Measurements from ENCODE around the gene ZNF485.
"Not testable (repeated sequence)": the region's sequence is repeated elsewhere in the genome, so short reads cannot be mapped to it uniquely, and the experiment has no call there.

Gene ZNF485

DNA sequence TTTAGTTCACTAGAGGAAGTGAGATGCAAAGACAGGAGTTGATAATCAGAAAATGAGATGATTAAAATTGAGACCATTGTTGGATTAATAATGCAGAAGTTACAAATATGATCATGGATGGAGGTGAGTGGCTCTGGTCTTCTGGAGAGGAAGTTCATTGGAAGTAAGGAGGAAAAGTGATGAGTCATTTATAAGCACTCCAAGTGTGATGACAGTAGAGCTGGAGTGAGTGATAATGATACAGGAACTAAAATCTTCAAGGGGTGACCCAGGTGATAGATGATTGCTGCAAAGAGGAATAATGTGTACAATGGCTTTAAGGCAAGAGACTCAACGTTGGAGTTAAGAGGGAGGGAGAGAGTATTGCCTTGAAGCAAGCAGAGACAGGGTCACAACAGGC is 21.7 kb downstream of the ZNF485 start:
- H3K4me3 ChIP-seq (replicated peaks in 1 of 2; ENCODE audit: low read depth in 2 of 2, low read length in 2 of 2), result no peak overlapping the region
- DNase-seq (ENCODE audit: low read depth in 2 of 2), result no peak
- TF ChIP-seq, protein P1, sequence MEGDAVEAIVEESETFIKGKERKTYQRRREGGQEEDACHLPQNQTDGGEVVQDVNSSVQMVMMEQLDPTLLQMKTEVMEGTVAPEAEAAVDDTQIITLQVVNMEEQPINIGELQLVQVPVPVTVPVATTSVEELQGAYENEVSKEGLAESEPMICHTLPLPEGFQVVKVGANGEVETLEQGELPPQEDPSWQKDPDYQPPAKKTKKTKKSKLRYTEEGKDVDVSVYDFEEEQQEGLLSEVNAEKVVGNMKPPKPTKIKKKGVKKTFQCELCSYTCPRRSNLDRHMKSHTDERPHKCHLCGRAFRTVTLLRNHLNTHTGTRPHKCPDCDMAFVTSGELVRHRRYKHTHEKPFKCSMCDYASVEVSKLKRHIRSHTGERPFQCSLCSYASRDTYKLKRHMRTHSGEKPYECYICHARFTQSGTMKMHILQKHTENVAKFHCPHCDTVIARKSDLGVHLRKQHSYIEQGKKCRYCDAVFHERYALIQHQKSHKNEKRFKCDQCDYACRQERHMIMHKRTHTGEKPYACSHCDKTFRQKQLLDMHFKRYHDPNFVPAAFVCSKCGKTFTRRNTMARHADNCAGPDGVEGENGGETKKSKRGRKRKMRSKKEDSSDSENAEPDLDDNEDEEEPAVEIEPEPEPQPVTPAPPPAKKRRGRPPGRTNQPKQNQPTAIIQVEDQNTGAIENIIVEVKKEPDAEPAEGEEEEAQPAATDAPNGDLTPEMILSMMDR (IDR thresholded peaks at IDR 0.05; ENCODE audit: low read depth, low read length), result no peak

DNA sequence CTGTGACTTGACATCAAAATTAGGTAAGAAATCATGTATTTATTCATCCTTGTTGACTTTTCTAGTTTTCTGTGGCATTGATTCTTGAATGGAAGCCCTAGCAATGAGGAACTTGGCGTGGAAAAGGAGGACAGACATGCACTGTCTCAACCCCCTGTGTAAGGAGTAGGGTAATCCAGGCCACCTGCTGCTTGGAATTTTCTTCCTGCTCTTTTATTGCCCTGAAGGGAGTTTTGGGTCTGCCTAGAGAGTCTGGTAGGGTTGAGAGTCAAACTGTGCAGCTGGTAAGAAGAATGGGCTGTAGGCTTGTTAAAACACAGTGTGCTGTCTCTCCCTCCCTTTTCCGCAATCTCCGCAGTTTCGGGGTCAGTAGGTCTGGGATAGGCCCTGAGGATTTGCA is 22.7 kb downstream of the ZNF485 start:
- no peak overlapping the region for H3K4me3 ChIP-seq (replicated peaks in 1 of 2; ENCODE audit: low read depth in 2 of 2, low read length in 2 of 2)
- TF ChIP-seq, protein P1 (IDR thresholded peaks at IDR 0.05; ENCODE audit: low read depth, low read length), result no peak
- no peak for DNase-seq (ENCODE audit: low read depth in 2 of 2)

DNA sequence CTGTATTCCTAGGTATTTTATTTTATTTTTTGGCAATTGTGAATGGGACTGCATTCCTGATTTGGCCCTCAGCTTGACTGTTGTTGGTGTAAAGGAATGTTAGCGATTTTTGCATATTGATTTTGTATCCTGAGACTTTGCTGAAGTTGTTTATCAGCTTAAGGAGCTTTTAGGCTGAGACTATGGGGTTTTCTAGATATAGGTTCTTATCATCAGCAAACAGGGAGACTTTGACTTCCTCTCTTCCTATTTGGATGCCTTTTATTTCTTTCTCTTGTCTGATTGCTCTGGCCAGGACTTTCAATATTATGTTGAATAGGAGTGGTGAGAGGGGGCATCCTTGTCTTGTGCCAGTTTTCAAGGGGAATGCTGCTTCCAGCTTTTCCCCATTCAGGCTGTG is 29.6 kb downstream of the ZNF485 start:
- not testable (repeated sequence) for DNase-seq (ENCODE audit: low read depth in 2 of 2); H3K4me3 ChIP-seq (replicated peaks in 1 of 2; ENCODE audit: low read depth in 2 of 2, low read length in 2 of 2)

DNA sequence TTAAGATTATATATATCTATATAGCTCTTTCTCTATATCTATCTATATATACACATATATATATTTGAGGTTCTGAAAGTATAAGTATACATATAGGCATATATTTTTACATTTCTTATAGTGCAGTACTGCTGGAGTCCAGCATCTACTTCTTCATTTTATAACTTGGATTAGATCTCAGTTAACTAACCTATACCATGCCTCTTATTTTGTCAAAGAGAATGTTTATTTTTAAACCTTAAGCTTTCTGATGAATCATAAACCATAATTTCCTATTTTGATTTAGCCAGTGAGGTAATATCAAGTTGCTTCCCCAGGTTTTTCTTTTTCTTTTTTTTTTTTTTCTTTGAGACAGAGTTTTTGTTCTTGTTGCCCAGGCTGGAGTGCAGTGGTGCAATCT is 34.4 kb downstream of the ZNF485 start:
- TF ChIP-seq, protein P1 (IDR thresholded peaks at IDR 0.05; ENCODE audit: low read depth, low read length), result no peak
- H3K4me3 ChIP-seq (replicated peaks in 1 of 2; ENCODE audit: low read depth in 2 of 2, low read length in 2 of 2), result no peak overlapping the region
- DNase-seq (ENCODE audit: low read depth in 2 of 2), result peak in 1 of 2 donors; percentile 5

DNA sequence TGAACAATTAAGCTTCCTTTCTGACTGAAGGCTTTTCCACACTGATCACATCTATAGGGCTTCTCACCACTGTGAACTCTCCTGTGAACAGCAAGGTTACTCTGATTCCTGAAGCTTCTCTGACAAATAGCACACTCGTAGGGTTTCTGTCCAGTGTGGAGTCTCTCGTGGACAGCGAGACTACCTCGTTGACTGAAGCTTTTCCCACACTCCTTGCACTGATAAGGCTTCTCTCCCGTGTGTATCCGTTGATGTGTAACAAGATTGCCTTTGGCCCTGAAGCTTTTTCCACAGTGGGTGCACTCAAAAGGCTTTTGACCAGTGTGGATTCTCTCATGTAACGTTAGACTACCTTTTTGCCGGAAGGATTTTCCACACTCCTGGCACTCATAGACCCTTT is 38.0 kb downstream of the ZNF485 start:
- no peak overlapping the region for H3K4me3 ChIP-seq (replicated peaks in 1 of 2; ENCODE audit: low read depth in 2 of 2, low read length in 2 of 2)
- TF ChIP-seq, protein P1 (IDR thresholded peaks at IDR 0.05; ENCODE audit: low read depth, low read length), result no peak
- DNase-seq (ENCODE audit: low read depth in 2 of 2), result peak; percentile 39 to 45

DNA sequence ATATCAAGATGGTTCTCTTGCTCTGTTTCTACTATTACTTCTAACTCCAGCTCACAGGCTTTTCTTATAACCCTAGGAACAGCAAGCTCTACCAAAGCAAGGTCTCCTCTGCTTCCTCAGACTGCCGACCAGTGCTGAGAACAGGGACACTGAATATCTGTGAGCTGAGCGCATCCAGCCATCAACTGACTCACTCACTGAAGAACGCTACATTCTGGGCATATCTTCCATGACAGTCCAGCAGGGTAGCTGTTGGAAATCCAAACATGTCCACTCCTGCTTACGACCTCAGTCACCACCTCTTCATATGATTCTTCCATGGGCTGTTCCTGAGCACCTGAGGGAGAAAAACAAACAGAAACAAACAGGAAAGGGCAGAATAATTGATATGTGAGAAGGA is 39.6 kb downstream of the ZNF485 start:
- TF ChIP-seq, protein P1 (IDR thresholded peaks at IDR 0.05; ENCODE audit: low read depth, low read length), result no peak
- no peak overlapping the region for H3K4me3 ChIP-seq (replicated peaks in 1 of 2; ENCODE audit: low read depth in 2 of 2, low read length in 2 of 2)
- DNase-seq (ENCODE audit: low read depth in 2 of 2), result no peak

DNA sequence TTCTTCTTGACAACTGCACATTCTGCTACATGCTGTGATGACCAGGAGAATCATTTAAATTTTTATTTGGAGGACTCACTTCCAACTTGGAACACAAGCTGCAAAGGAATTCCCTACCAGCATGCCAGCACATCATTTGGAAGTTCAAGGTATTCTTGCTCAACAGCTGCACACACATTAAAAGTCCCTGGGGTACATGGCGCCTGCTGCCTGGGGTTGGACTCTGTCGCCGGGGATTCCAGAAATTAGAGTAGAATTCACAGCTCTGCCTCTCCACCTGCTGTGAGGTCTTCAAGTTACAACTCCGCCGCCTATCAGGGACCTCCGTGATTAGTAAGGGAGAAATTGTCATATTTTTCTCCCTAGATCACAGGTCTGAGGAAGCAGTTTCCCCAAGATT is 41.3 kb downstream of the ZNF485 start:
- H3K4me3 ChIP-seq (replicated peaks in 1 of 2; ENCODE audit: low read depth in 2 of 2, low read length in 2 of 2), result peak overlapping the region in 1 of 2 donors; percentile 43
- TF ChIP-seq, protein P1 (IDR thresholded peaks at IDR 0.05; ENCODE audit: low read depth, low read length), result no peak

More for the DNA sequence above, 41.3 kb downstream of the ZNF485 start:
- DNase-seq (ENCODE audit: low read depth in 2 of 2), result no peak

All from cardiac fibroblast (primary cell).